Measurements from ENCODE around the gene PNPLA8. TPM values are rescaled to one million over a fixed set of nuclear protein-coding genes. Genes with fewer than 3 reads are reported as not detected.

The PNPLA8 gene
- total and polyA plus RNA-seq, 2 donors from 2014 or later: 17.7 to 33.9 TPM

GRCh38 chr7:108503112-108504026, 22.6 kb downstream of the PNPLA8 start:
- no peaks in the 10 kb centered on the region for H3K4me1 ChIP-seq (ENCODE audit: control insufficient read depth in 2 of 3, insufficient read depth in 2 of 3, low read depth in 1 of 3, low read length in 3 of 3)
- no peak for DNase-seq
- no peak overlapping the region for H3K9ac ChIP-seq (ENCODE audit: low read length in 3 of 3)
- no peaks in the 10 kb centered on the region for H3K9me3 ChIP-seq (ENCODE audit: control insufficient read depth in 2 of 3, insufficient read depth in 1 of 3, low read length in 3 of 3)
- H3K4me3 ChIP-seq (ENCODE audit: low read length in 3 of 3): no peak overlapping the region
- no peak overlapping the region for H3K27ac ChIP-seq (ENCODE audit: low read depth in 2 of 2, low read length in 2 of 2)
- no peaks in the 10 kb centered on the region for H3K27me3 ChIP-seq (ENCODE audit: control insufficient read depth, insufficient read depth, low read length)
- TF ChIP-seq, protein P1, sequence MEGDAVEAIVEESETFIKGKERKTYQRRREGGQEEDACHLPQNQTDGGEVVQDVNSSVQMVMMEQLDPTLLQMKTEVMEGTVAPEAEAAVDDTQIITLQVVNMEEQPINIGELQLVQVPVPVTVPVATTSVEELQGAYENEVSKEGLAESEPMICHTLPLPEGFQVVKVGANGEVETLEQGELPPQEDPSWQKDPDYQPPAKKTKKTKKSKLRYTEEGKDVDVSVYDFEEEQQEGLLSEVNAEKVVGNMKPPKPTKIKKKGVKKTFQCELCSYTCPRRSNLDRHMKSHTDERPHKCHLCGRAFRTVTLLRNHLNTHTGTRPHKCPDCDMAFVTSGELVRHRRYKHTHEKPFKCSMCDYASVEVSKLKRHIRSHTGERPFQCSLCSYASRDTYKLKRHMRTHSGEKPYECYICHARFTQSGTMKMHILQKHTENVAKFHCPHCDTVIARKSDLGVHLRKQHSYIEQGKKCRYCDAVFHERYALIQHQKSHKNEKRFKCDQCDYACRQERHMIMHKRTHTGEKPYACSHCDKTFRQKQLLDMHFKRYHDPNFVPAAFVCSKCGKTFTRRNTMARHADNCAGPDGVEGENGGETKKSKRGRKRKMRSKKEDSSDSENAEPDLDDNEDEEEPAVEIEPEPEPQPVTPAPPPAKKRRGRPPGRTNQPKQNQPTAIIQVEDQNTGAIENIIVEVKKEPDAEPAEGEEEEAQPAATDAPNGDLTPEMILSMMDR (IDR thresholded peaks at IDR 0.05; ENCODE audit: borderline replicate concordance, extremely low read depth, insufficient read depth): no peak
- no peak for FAIRE-seq
- intact Hi-C loops (cut with DNase I): no loop called here
- peaks cover 0 to 13% (median 12%) of the 10 kb centered on the region in 3 donors for H3K36me3 ChIP-seq (ENCODE audit: control insufficient read depth in 2 of 3, insufficient read depth in 3 of 3, low read length in 3 of 3)

- peaks cover 0 to 13% (median 12%) of the 10 kb centered on the region in 3 donors for H3K36me3 ChIP-seq (ENCODE audit: control insufficient read depth in 2 of 3, insufficient read depth in 3 of 3, low read length in 3 of 3)
- intact Hi-C loops (cut with DNase I): no loop called here
These were observed 26.4 kb downstream of the PNPLA8 start for GRCh38 chr7:108499566-108499965.

GRCh38 chr7:108498481-108498880, 27.5 kb downstream of the PNPLA8 start:
- DNase-seq: no peak
- TF ChIP-seq, protein P1 (IDR thresholded peaks at IDR 0.05; ENCODE audit: borderline replicate concordance, extremely low read depth, insufficient read depth): no peak
- no peak overlapping the region for H3K9ac ChIP-seq (ENCODE audit: low read length in 3 of 3)
- no peaks in the 10 kb centered on the region for H3K27me3 ChIP-seq (ENCODE audit: control insufficient read depth, insufficient read depth, low read length)
- H3K4me3 ChIP-seq (ENCODE audit: low read length in 3 of 3): no peak overlapping the region
- H3K9me3 ChIP-seq (ENCODE audit: control insufficient read depth in 2 of 3, insufficient read depth in 1 of 3, low read length in 3 of 3): no peaks in the 10 kb centered on the region
- no peak overlapping the region for H3K27ac ChIP-seq (ENCODE audit: low read depth in 2 of 2, low read length in 2 of 2)
- intact Hi-C loops (cut with DNase I): no loop called here
- H3K4me1 ChIP-seq (ENCODE audit: control insufficient read depth in 2 of 3, insufficient read depth in 2 of 3, low read depth in 1 of 3, low read length in 3 of 3): no peaks in the 10 kb centered on the region
- no peak for FAIRE-seq
- H3K36me3 ChIP-seq (ENCODE audit: control insufficient read depth in 2 of 3, insufficient read depth in 3 of 3, low read length in 3 of 3): peaks cover 0 to 17% (median 12%) of the 10 kb centered on the region in 3 donors

More at GRCh38 chr7:108499566-108499965, 26.4 kb downstream of the PNPLA8 start:
- FAIRE-seq (no peak), DNase-seq (no peak)
- Histone ChIP-seq H3K4me3 (ENCODE audit: low read length in 3 of 3) (no peak overlapping the region), H3K27ac (ENCODE audit: low read depth in 2 of 2, low read length in 2 of 2) (no peak overlapping the region), H3K9ac (ENCODE audit: low read length in 3 of 3) (no peak overlapping the region), H3K27me3 (ENCODE audit: control insufficient read depth, insufficient read depth, low read length) (no peaks in the 10 kb centered on the region), H3K4me1 (ENCODE audit: control insufficient read depth in 2 of 3, insufficient read depth in 2 of 3, low read depth in 1 of 3, low read length in 3 of 3) (no peaks in the 10 kb centered on the region), H3K9me3 (ENCODE audit: control insufficient read depth in 2 of 3, insufficient read depth in 1 of 3, low read length in 3 of 3) (no peaks in the 10 kb centered on the region)
- TF ChIP-seq, protein P1 (IDR thresholded peaks at IDR 0.05; ENCODE audit: borderline replicate concordance, extremely low read depth, insufficient read depth): no peak

Data from kidney (tissue), 14 donors.